ENCODE measurements around the gene SIRT2.

SIRT2 gene
- long read RNA-seq, transcript SIRT2-201 (16 exons, 2,070 nt): minor isoform, 7 of 224 reads
- long read RNA-seq, transcript SIRT2-204 (15 exons, 2,062 nt): major isoform, 164 of 224 reads
- long read RNA-seq, partial matches to known transcripts: 3 of 224 reads
- long read RNA-seq, other reads (novel, unspliced or antisense): 50 of 224 reads

DNA sequence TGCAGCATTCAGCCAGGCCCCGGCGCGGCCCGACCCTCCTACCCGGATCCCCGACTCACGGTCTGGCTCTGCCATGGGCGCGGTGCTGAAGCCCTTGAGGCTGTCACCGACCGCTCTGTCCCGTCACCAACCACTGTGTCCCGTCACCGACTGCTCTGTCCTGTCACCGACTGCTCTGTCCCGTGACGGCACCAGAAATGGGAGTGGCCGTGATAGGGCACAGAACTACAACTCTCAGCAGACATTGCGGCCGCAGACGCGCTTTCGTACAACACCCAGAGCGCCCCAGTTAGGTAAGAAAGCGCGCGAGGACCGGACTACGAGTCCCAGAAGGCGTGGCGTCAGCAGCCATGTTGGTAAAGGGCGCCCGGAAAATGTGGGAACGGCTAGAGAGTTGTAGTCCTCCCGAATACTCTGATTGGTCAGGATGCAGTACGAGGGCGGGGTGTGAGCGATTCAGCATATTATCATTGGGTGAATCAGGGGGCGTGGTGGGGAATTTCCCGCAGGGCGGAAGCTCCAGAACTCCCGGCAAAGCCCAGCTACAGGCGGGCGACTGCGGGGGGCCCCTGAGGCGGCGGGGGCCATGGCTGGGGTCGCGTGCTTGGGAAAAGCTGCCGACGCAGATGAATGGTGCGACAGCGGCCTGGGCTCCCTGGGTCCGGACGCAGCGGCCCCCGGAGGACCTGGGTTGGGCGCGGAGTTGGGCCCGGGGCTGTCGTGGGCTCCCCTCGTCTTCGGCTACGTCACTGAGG is at the start of gene SIRT2, which contains the start of gene NFKBIB:
Gene SIRT2 (minus strand): TSS at position 172 of the 755 bp plus-strand sequence. CDS start 97 bp downstream, at position 75.
Gene NFKBIB (plus strand): TSS at position 523 of the 755 bp plus-strand sequence. CDS start 64 bp downstream, at position 587.
- no peaks in the 10 kb centered on the region for H3K27me3 ChIP-seq (ENCODE audit: insufficient read depth, poor library complexity, severe bottlenecking)
- H3K27ac ChIP-seq (replicated peaks): peak within 1 kb of the TSS; percentile 84
- peak; percentile 24; the same call in 1 of the 2 replicates for TF ChIP-seq SPI1 (IDR thresholded peaks at IDR 0.05; ENCODE audit: borderline replicate concordance, low read depth)
- peak; percentile 61 for TF ChIP-seq GABPA (IDR thresholded peaks at IDR 0.05; ENCODE audit: low read depth)
- no peak; the same call in 1 of the 2 replicates for TF ChIP-seq POLR2AphosphoS5 (IDR thresholded peaks at IDR 0.05; ENCODE audit: low read depth)
- TF ChIP-seq CTCF (IDR thresholded peaks at IDR 0.05; ENCODE audit: insufficient read depth, low read length): no peak
- TF ChIP-seq, protein P1, sequence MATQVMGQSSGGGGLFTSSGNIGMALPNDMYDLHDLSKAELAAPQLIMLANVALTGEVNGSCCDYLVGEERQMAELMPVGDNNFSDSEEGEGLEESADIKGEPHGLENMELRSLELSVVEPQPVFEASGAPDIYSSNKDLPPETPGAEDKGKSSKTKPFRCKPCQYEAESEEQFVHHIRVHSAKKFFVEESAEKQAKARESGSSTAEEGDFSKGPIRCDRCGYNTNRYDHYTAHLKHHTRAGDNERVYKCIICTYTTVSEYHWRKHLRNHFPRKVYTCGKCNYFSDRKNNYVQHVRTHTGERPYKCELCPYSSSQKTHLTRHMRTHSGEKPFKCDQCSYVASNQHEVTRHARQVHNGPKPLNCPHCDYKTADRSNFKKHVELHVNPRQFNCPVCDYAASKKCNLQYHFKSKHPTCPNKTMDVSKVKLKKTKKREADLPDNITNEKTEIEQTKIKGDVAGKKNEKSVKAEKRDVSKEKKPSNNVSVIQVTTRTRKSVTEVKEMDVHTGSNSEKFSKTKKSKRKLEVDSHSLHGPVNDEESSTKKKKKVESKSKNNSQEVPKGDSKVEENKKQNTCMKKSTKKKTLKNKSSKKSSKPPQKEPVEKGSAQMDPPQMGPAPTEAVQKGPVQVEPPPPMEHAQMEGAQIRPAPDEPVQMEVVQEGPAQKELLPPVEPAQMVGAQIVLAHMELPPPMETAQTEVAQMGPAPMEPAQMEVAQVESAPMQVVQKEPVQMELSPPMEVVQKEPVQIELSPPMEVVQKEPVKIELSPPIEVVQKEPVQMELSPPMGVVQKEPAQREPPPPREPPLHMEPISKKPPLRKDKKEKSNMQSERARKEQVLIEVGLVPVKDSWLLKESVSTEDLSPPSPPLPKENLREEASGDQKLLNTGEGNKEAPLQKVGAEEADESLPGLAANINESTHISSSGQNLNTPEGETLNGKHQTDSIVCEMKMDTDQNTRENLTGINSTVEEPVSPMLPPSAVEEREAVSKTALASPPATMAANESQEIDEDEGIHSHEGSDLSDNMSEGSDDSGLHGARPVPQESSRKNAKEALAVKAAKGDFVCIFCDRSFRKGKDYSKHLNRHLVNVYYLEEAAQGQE (IDR thresholded peaks at IDR 0.05; ENCODE audit: insufficient replicate concordance, low read depth): no peak
- peak within 1 kb of the TSS; percentile 98 for H3K4me3 ChIP-seq (replicated peaks; ENCODE audit: insufficient read depth, low read length)
- peak; percentile 100 for DNase-seq (ENCODE audit: low read depth in 1 of 2, low spot score in 1 of 2)

GRCh38 chr19:38946229-38947010 is 47.0 kb upstream of the SIRT2 start:
- H3K27ac ChIP-seq (replicated peaks): no peak overlapping the region
- H3K4me3 ChIP-seq (replicated peaks; ENCODE audit: insufficient read depth, low read length): no peak overlapping the region
- peaks cover 23% of the 10 kb centered on the region for H3K27me3 ChIP-seq (ENCODE audit: insufficient read depth, poor library complexity, severe bottlenecking)
- TF ChIP-seq, protein P1 (IDR thresholded peaks at IDR 0.05; ENCODE audit: insufficient replicate concordance, low read depth): peak; percentile 84
- TF ChIP-seq GABPA (IDR thresholded peaks at IDR 0.05; ENCODE audit: low read depth): no peak
- DNase-seq (ENCODE audit: low read depth in 1 of 2, low spot score in 1 of 2): no peak

- H3K27ac ChIP-seq (replicated peaks): no peak overlapping the region
- no peak for DNase-seq (ENCODE audit: low read depth in 1 of 2, low spot score in 1 of 2)
- TF ChIP-seq, protein P1 (IDR thresholded peaks at IDR 0.05; ENCODE audit: insufficient replicate concordance, low read depth): no peak
- TF ChIP-seq SPI1 (IDR thresholded peaks at IDR 0.05; ENCODE audit: borderline replicate concordance, low read depth): no peak
- no peak for TF ChIP-seq POLR2AphosphoS5 (IDR thresholded peaks at IDR 0.05; ENCODE audit: low read depth)
- TF ChIP-seq GABPA (IDR thresholded peaks at IDR 0.05; ENCODE audit: low read depth): no peak
- no peak for TF ChIP-seq CTCF (IDR thresholded peaks at IDR 0.05; ENCODE audit: insufficient read depth, low read length)
- no peak overlapping the region for H3K4me3 ChIP-seq (replicated peaks; ENCODE audit: insufficient read depth, low read length)
- peaks cover 19% of the 10 kb centered on the region for H3K27me3 ChIP-seq (ENCODE audit: insufficient read depth, poor library complexity, severe bottlenecking)
Measured at GRCh38 chr19:38945562-38946228, 46.3 kb upstream of the SIRT2 start.

Data from HL-60 (cell line).